ENCODE results near the gene CATSPERZ.
"Not testable (repeated sequence)": the region's sequence is repeated elsewhere in the genome, so short reads cannot be mapped to it uniquely, and the experiment has no call there.

CATSPERZ gene

GRCh38 chr11:64317961-64318765 is 18.0 kb downstream of the CATSPERZ start, which contains the start of gene PRDX5:
TSS of gene PRDX5 (plus strand) at chr11:64318121. CDS start at chr11:64318216, 95 bp downstream.
- H3K36me3 ChIP-seq (ENCODE audit: control insufficient read depth, insufficient read depth, low read length): peaks cover 57% of the 10 kb centered on the region
- H3K9me3 ChIP-seq (ENCODE audit: control insufficient read depth, insufficient read depth, low read depth, low read length): no peaks in the 10 kb centered on the region
- peak within 1 kb of the TSS; percentile 91 for H3K9ac ChIP-seq (ENCODE audit: low read length)
- peak within 1 kb of the TSS; percentile 86 for H3K4me3 ChIP-seq (ENCODE audit: low read depth, low read length)
- H3K4me1 ChIP-seq (ENCODE audit: control insufficient read depth, insufficient read depth, low read length): peaks cover 18% of the 10 kb centered on the region
- H3K27ac ChIP-seq (ENCODE audit: low read depth, low read length): peak within 1 kb of the TSS; percentile 96
- H3K27me3 ChIP-seq (ENCODE audit: control insufficient read depth, insufficient read depth, low read length): no peaks in the 10 kb centered on the region

GRCh38 chr11:64318766-64319761 is 18.9 kb downstream of the CATSPERZ start:
- Histone ChIP-seq H3K4me3 (ENCODE audit: low read depth, low read length) (peak overlapping the region; percentile 86), H3K9ac (ENCODE audit: low read length) (peak overlapping the region; percentile 91), H3K36me3 (ENCODE audit: control insufficient read depth, insufficient read depth, low read length) (peaks cover 54% of the 10 kb centered on the region), H3K27ac (ENCODE audit: low read depth, low read length) (peak overlapping the region; percentile 41; the same call in 1 of the 2 replicates), H3K27me3 (ENCODE audit: control insufficient read depth, insufficient read depth, low read length) (no peaks in the 10 kb centered on the region), H3K9me3 (ENCODE audit: control insufficient read depth, insufficient read depth, low read depth, low read length) (no peaks in the 10 kb centered on the region), H3K4me1 (ENCODE audit: control insufficient read depth, insufficient read depth, low read length) (peaks cover 26% of the 10 kb centered on the region)

- Histone ChIP-seq H3K4me1 (ENCODE audit: control insufficient read depth, insufficient read depth, low read length) (peaks cover 33% of the 10 kb centered on the region), H3K4me3 (ENCODE audit: low read depth, low read length) (no peak overlapping the region), H3K36me3 (ENCODE audit: control insufficient read depth, insufficient read depth, low read length) (peaks cover 39% of the 10 kb centered on the region), H3K9me3 (ENCODE audit: control insufficient read depth, insufficient read depth, low read depth, low read length) (no peaks in the 10 kb centered on the region), H3K9ac (ENCODE audit: low read length) (no peak overlapping the region), H3K27me3 (ENCODE audit: control insufficient read depth, insufficient read depth, low read length) (no peaks in the 10 kb centered on the region), H3K27ac (ENCODE audit: low read depth, low read length) (no peak overlapping the region)
Observed at GRCh38 chr11:64320556-64320955, 20.4 kb downstream of the CATSPERZ start.

GRCh38 chr11:64321026-64321425 is 20.9 kb downstream of the CATSPERZ start:
- Histone ChIP-seq H3K4me3 (ENCODE audit: low read depth, low read length) (no peak overlapping the region), H3K36me3 (ENCODE audit: control insufficient read depth, insufficient read depth, low read length) (peaks cover 38% of the 10 kb centered on the region), H3K4me1 (ENCODE audit: control insufficient read depth, insufficient read depth, low read length) (peaks cover 33% of the 10 kb centered on the region), H3K27me3 (ENCODE audit: control insufficient read depth, insufficient read depth, low read length) (no peaks in the 10 kb centered on the region), H3K9ac (ENCODE audit: low read length) (no peak overlapping the region), H3K27ac (ENCODE audit: low read depth, low read length) (no peak overlapping the region), H3K9me3 (ENCODE audit: control insufficient read depth, insufficient read depth, low read depth, low read length) (no peaks in the 10 kb centered on the region)

- Histone ChIP-seq H3K4me3 (ENCODE audit: low read depth, low read length) (no peak overlapping the region), H3K36me3 (ENCODE audit: control insufficient read depth, insufficient read depth, low read length) (peaks cover 34% of the 10 kb centered on the region), H3K9me3 (ENCODE audit: control insufficient read depth, insufficient read depth, low read depth, low read length) (no peaks in the 10 kb centered on the region), H3K9ac (ENCODE audit: low read length) (no peak overlapping the region), H3K27me3 (ENCODE audit: control insufficient read depth, insufficient read depth, low read length) (no peaks in the 10 kb centered on the region), H3K4me1 (ENCODE audit: control insufficient read depth, insufficient read depth, low read length) (peaks cover 33% of the 10 kb centered on the region), H3K27ac (ENCODE audit: low read depth, low read length) (no peak overlapping the region)
Observed at GRCh38 chr11:64321533-64321932, 21.4 kb downstream of the CATSPERZ start.

- Histone ChIP-seq H3K27me3 (ENCODE audit: control insufficient read depth, insufficient read depth, low read length) (no peaks in the 10 kb centered on the region), H3K36me3 (ENCODE audit: control insufficient read depth, insufficient read depth, low read length) (peaks cover 34% of the 10 kb centered on the region), H3K27ac (ENCODE audit: low read depth, low read length) (no peak overlapping the region), H3K4me3 (ENCODE audit: low read depth, low read length) (no peak overlapping the region), H3K9ac (ENCODE audit: low read length) (no peak overlapping the region), H3K9me3 (ENCODE audit: control insufficient read depth, insufficient read depth, low read depth, low read length) (no peaks in the 10 kb centered on the region), H3K4me1 (ENCODE audit: control insufficient read depth, insufficient read depth, low read length) (peaks cover 33% of the 10 kb centered on the region)
Observed at GRCh38 chr11:64322925-64323260, 22.7 kb downstream of the CATSPERZ start.

GRCh38 chr11:64323373-64323772 is 23.2 kb downstream of the CATSPERZ start:
- H3K36me3 ChIP-seq (ENCODE audit: control insufficient read depth, insufficient read depth, low read length): peaks cover 34% of the 10 kb centered on the region
- no peaks in the 10 kb centered on the region for H3K9me3 ChIP-seq (ENCODE audit: control insufficient read depth, insufficient read depth, low read depth, low read length)
- H3K4me1 ChIP-seq (ENCODE audit: control insufficient read depth, insufficient read depth, low read length): peaks cover 33% of the 10 kb centered on the region
- H3K4me3 ChIP-seq (ENCODE audit: low read depth, low read length): no peak overlapping the region
- no peaks in the 10 kb centered on the region for H3K27me3 ChIP-seq (ENCODE audit: control insufficient read depth, insufficient read depth, low read length)
- H3K9ac ChIP-seq (ENCODE audit: low read length): no peak overlapping the region
- H3K27ac ChIP-seq (ENCODE audit: low read depth, low read length): no peak overlapping the region

- not testable (repeated sequence) for H3K27me3 ChIP-seq (ENCODE audit: control insufficient read depth, insufficient read depth, low read length); H3K9me3 ChIP-seq (ENCODE audit: control insufficient read depth, insufficient read depth, low read depth, low read length); H3K4me3 ChIP-seq (ENCODE audit: low read depth, low read length); H3K9ac ChIP-seq (ENCODE audit: low read length)
- Histone ChIP-seq H3K36me3 (ENCODE audit: control insufficient read depth, insufficient read depth, low read length) (peaks cover 34% of the 10 kb centered on the region), H3K27ac (ENCODE audit: low read depth, low read length) (peak overlapping the region; percentile 46; the same call in 1 of the 2 replicates), H3K4me1 (ENCODE audit: control insufficient read depth, insufficient read depth, low read length) (peaks cover 31% of the 10 kb centered on the region)
Observed at GRCh38 chr11:64323984-64324383, 23.8 kb downstream of the CATSPERZ start.

GRCh38 chr11:64324692-64325469 is 24.7 kb downstream of the CATSPERZ start:
- H3K27ac ChIP-seq (ENCODE audit: low read depth, low read length): no peak overlapping the region
- peaks cover 28% of the 10 kb centered on the region for H3K36me3 ChIP-seq (ENCODE audit: control insufficient read depth, insufficient read depth, low read length)
- H3K9me3 ChIP-seq (ENCODE audit: control insufficient read depth, insufficient read depth, low read depth, low read length): no peaks in the 10 kb centered on the region
- no peak overlapping the region for H3K9ac ChIP-seq (ENCODE audit: low read length)
- H3K4me3 ChIP-seq (ENCODE audit: low read depth, low read length): no peak overlapping the region
- H3K4me1 ChIP-seq (ENCODE audit: control insufficient read depth, insufficient read depth, low read length): peaks cover 24% of the 10 kb centered on the region; the same call in 1 of the 2 replicates
- no peaks in the 10 kb centered on the region for H3K27me3 ChIP-seq (ENCODE audit: control insufficient read depth, insufficient read depth, low read length)

- Histone ChIP-seq H3K9ac (ENCODE audit: low read length) (no peak overlapping the region), H3K9me3 (ENCODE audit: control insufficient read depth, insufficient read depth, low read depth, low read length) (no peaks in the 10 kb centered on the region), H3K27ac (ENCODE audit: low read depth, low read length) (no peak overlapping the region), H3K4me3 (ENCODE audit: low read depth, low read length) (no peak overlapping the region), H3K4me1 (ENCODE audit: control insufficient read depth, insufficient read depth, low read length) (peaks cover 39% of the 10 kb centered on the region), H3K36me3 (ENCODE audit: control insufficient read depth, insufficient read depth, low read length) (peaks cover 9% of the 10 kb centered on the region), H3K27me3 (ENCODE audit: control insufficient read depth, insufficient read depth, low read length) (no peaks in the 10 kb centered on the region)
Observed at GRCh38 chr11:64327375-64327774, 27.2 kb downstream of the CATSPERZ start.

Measured in HUES6 (cell line).